Activated CD8-positive, alpha-beta memory T cell treated with anti-CD3 and anti-CD28 coated beads, Interleukin-2, amount 10 ng/mL, durations not matched to agents 7 days and 5 days (primary cell): Measurements from ENCODE around the gene MYH14. TPM values are rescaled to one million over a fixed set of nuclear protein-coding genes. Genes with fewer than 3 reads are reported as not detected.

Experiments used
- ATAC-seq: fragments of 150-1000 bp; cut with Tn5 transposase; one replicate; pipeline ENCODE4 v1.10.0; 2021; ENCODE audit warnings: moderate library complexity
- CTCF ChIA-PET: fragments of 350-600 bp; sonication (Branson Sonifier 250); formaldehyde crosslinking; loops from one replicate; lab custom pipeline; 2021; ENCODE audit warnings: antibody characterized with exemption; lab: Charles Lee
- DNase-seq: peaks from one replicate; pipeline ENCODE4 v3.0.0-alpha.2; 2020
- H3K27ac Mint-ChIP-seq: one replicate; pipeline ENCODE4 v1.8.0; 2021; ENCODE audit warnings: mild to moderate bottlenecking, mixed read lengths
- H3K27me3 Mint-ChIP-seq: one replicate; pipeline ENCODE4 v1.8.0; 2021; ENCODE audit warnings: mixed read lengths
- H3K36me3 Mint-ChIP-seq: one replicate; pipeline ENCODE4 v1.8.0; 2021; ENCODE audit warnings: mild to moderate bottlenecking, mixed read lengths
- H3K4me1 Mint-ChIP-seq: one replicate; pipeline ENCODE4 v1.8.0; 2021; ENCODE audit warnings: mixed read lengths
- H3K4me3 Mint-ChIP-seq: one replicate; pipeline ENCODE4 v1.8.0; 2021; ENCODE audit warnings: mild to moderate bottlenecking, moderate library complexity, mixed read lengths
- H3K9me3 Mint-ChIP-seq: one replicate; pipeline ENCODE4 v1.8.0; 2022; ENCODE audit warnings: low read depth, mixed read lengths
- total RNA-seq, 2 experiments: library from RNA; stranded (reverse); gene quantifications; one replicate each; pipeline ENCODE4 v1.2.3, GENCODE V29; 2021

The MYH14 gene
- total RNA-seq, 2 experiments from 2014 or later, result not detected

DNA sequence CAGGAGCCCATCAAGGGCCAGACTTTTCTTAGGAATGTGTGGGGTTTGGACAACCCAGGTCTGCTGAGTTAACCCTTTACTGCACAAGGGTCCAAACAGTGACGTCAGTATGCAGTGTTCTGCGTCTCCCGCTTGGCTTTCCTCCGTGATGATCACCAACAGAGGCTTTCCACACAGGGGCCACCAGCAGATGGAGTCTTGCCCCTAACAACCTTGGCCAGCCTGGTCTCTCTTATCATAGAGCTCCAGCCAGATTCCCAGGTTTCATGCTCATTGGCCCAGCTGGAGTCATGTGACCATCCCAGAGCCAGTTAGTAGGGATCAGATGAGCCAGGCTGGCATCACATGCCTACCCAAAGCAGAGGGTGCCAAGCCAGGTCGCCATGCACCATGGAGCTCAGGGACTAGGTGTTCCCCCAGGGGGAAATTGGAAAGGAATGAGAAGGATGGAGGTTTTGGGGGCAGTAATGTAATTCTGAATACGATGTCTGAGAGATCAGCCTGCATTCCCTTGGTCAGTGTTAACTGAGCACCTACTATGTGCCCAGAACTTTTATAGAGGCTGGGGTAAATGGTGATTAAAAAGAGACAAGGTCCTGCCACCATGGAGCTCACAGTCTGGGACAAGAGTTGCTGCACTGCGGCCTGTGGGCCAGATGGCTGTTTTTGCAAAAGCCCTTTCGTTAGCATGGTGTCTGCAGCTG lies 61.2 kb downstream of the MYH14 start:
- H3K27me3 Mint-ChIP-seq, result peaks cover 2% of the 10 kb centered on the region
- no peaks in the 10 kb centered on the region for H3K36me3 Mint-ChIP-seq
- CTCF ChIA-PET, result interaction anchor here (0.5 kb wide), 1 partner anchor 111 kb away, joined by 3 read pairs; no protein-coding TSS in a partner anchor
- H3K9me3 Mint-ChIP-seq, result no peaks in the 10 kb centered on the region
- H3K4me3 Mint-ChIP-seq, result no peak overlapping the region
- H3K4me1 Mint-ChIP-seq, result no peaks in the 10 kb centered on the region
- ATAC-seq (no peak), DNase-seq (no peak)
- H3K27ac Mint-ChIP-seq, result no peak overlapping the region

DNA sequence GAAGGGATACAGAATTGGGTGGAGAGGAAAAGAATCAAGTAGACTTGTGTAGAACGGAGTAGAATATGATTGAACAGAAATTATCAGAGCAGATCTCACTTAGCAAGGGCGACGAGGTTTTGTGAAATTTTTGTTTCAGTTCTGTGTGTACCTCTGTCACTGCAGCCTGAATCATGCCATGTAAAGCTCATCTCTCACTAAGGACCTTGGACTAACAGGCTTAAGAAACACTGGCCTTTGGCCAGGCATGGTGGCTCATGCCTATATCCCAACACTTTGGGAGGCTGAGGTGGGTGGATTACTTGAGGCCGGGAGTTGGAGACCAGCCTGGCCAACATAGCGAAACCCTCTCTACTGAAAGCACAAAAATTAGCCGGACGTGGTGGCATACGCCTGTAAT lies 62.6 kb downstream of the MYH14 start:
- no peaks in the 10 kb centered on the region for H3K36me3 Mint-ChIP-seq
- DNase-seq (no peak), ATAC-seq (no peak)
- CTCF ChIA-PET, result no interaction called here
- H3K9me3 Mint-ChIP-seq, result no peaks in the 10 kb centered on the region
- no peak overlapping the region for H3K4me3 Mint-ChIP-seq
- no peak overlapping the region for H3K27ac Mint-ChIP-seq
- H3K4me1 Mint-ChIP-seq, result no peaks in the 10 kb centered on the region
- H3K27me3 Mint-ChIP-seq, result peaks cover 2% of the 10 kb centered on the region

DNA sequence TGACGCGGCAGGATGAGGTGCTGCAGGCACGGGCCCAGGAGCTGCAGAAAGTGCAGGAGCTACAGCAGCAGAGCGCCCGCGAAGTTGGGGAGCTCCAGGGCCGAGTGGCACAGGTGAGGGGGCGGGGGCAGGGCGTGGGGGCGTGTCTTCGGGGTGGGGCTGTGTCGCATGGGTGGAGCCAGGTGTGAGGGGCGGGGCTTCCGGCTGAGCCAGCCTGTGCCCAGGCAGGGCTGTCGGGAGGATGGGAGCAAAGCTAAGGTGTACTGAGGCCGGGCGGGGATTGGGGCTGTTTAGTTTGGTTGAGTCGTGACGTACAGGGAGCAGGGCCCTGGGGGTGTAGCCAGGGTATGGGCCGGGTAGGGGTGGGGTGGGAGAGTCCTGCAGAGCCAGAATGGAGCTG lies 63.5 kb downstream of the MYH14 start:
- no peaks in the 10 kb centered on the region for H3K9me3 Mint-ChIP-seq
- peaks cover 2% of the 10 kb centered on the region for H3K27me3 Mint-ChIP-seq
- no peak overlapping the region for H3K4me3 Mint-ChIP-seq
- H3K36me3 Mint-ChIP-seq, result no peaks in the 10 kb centered on the region
- CTCF ChIA-PET, result no interaction called here
- no peak for ATAC-seq
- no peak overlapping the region for H3K27ac Mint-ChIP-seq
- DNase-seq, result no peak
- no peaks in the 10 kb centered on the region for H3K4me1 Mint-ChIP-seq

DNA sequence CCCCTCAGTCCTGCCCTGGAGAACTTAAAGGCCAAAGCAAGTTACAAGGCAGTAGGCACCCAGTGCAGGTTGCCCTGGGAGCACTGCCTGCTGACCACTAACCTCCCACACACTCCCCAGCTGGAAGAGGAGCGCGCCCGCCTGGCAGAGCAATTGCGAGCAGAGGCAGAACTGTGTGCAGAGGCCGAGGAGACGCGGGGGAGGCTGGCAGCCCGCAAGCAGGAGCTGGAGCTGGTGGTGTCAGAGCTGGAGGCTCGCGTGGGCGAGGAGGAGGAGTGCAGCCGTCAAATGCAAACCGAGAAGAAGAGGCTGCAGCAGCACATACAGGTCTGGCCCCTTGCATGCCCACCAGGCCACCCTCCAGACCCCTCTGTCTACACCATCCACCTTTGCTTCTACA lies 64.6 kb downstream of the MYH14 start:
- no peak overlapping the region for H3K4me3 Mint-ChIP-seq
- ATAC-seq (no peak), DNase-seq (no peak)
- CTCF ChIA-PET, result no interaction called here
- peaks cover 2% of the 10 kb centered on the region for H3K27me3 Mint-ChIP-seq
- no peaks in the 10 kb centered on the region for H3K4me1 Mint-ChIP-seq
- H3K9me3 Mint-ChIP-seq, result no peaks in the 10 kb centered on the region
- H3K36me3 Mint-ChIP-seq, result no peaks in the 10 kb centered on the region
- H3K27ac Mint-ChIP-seq, result no peak overlapping the region

DNA sequence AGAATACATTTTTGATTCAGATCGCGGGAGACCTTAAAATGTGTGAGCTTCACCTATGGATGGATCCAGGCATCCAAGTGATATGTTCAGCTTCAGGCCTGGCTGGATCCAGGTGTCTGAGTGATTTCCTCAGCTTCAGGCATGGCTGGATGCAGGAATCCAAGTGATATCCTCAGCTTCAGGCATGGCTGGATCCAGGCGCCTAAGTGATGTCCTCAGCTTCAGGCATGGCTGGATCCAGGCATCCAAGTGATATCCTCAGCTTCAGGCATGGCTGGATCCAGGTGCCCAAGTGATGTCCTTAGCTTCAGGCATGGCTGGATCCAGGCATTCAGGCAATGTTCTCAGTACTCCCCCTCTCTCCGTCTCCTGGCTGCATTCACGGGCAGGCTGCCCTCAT lies 65.1 kb downstream of the MYH14 start:
- H3K9me3 Mint-ChIP-seq, result no peaks in the 10 kb centered on the region
- peaks cover 2% of the 10 kb centered on the region for H3K27me3 Mint-ChIP-seq
- H3K4me3 Mint-ChIP-seq, result no peak overlapping the region
- CTCF ChIA-PET, result interaction anchor here (0.9 kb wide), 1 partner anchor 10 kb away, joined by 4 read pairs; no protein-coding TSS in a partner anchor
- H3K4me1 Mint-ChIP-seq, result no peaks in the 10 kb centered on the region
- no peak for DNase-seq
- ATAC-seq, result no peak
- H3K36me3 Mint-ChIP-seq, result no peaks in the 10 kb centered on the region
- no peak overlapping the region for H3K27ac Mint-ChIP-seq

DNA sequence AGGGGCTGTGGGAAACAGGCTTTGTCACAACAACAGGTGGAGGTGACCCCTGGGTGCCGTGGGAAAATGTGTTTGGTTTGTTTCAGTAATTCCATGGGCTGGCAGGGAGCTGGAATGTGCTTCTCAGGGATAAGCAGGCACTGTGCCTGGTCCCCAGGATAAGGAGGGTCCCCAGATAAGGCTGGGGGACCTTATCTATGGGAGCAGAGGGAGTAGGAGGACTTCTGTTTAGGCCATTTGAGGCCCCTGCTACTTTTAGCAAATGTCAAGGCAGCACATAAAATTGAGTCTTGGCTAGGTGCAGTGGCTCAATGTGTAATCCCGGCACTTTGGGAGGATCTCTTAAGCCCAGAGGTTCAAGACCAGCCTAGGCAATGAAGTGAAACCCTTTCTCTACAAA lies 66.2 kb downstream of the MYH14 start:
- H3K9me3 Mint-ChIP-seq, result no peaks in the 10 kb centered on the region
- H3K4me1 Mint-ChIP-seq, result no peaks in the 10 kb centered on the region
- DNase-seq, result no peak
- CTCF ChIA-PET, result no interaction called here
- no peak overlapping the region for H3K4me3 Mint-ChIP-seq
- no peak overlapping the region for H3K27ac Mint-ChIP-seq
- no peaks in the 10 kb centered on the region for H3K36me3 Mint-ChIP-seq
- ATAC-seq, result no peak
- H3K27me3 Mint-ChIP-seq, result peaks cover 2% of the 10 kb centered on the region

DNA sequence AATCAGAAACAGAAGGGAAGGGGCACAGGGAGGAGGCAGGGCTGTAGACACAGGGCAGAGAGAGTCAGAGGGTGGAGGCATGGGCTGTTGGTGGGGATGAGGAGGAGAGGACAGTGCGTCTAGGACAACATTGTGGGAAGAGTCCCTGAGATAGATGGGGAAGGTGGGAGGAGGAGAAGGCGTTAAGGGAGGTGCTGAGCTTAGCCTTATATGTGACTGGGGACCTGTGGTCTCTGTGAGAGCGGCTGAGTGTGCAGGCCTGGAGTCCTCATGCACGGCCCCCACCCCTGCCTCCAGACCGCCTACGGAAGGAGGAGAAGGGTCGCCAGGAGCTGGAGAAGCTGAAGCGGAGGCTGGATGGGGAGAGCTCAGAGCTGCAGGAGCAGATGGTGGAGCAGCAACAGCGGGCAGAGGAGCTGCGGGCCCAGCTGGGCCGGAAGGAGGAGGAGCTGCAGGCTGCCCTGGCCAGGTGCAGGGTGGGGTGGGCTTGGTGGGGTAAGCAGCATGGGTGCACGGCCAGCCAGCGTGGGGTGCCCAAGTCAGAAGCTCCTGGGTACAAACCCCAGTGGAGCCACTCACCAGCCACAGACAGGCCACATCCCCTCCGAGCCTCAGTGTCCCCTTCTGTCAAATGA lies 69.0 kb downstream of the MYH14 start:
- H3K4me1 Mint-ChIP-seq, result no peaks in the 10 kb centered on the region
- H3K36me3 Mint-ChIP-seq, result no peaks in the 10 kb centered on the region
- CTCF ChIA-PET, result no interaction called here
- DNase-seq (no peak), ATAC-seq (no peak)
- H3K27me3 Mint-ChIP-seq, result peaks cover 2% of the 10 kb centered on the region
- no peaks in the 10 kb centered on the region for H3K9me3 Mint-ChIP-seq
- H3K4me3 Mint-ChIP-seq, result no peak overlapping the region
- no peak overlapping the region for H3K27ac Mint-ChIP-seq

DNA sequence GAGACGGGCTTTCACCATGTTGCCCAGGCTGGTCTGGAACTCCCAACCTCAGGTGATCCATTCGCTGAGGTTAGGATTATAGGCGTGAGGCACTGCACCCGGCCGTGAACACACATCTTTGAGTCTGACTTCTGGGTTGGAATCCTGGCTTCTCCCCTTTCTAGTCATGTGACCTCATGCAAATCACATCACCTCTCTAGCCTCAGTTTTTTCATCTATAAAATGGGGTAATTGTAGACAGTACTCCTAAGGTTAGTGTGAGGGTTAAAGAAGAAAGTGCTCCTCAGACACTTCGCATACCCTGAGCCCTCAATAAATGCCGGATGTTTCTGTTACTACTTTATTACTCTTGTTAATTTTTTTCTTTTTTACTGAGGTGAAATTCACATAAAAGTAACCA lies 70.4 kb downstream of the MYH14 start:
- H3K27me3 Mint-ChIP-seq, result no peaks in the 10 kb centered on the region
- CTCF ChIA-PET, result no interaction called here
- H3K4me3 Mint-ChIP-seq, result no peak overlapping the region
- no peaks in the 10 kb centered on the region for H3K36me3 Mint-ChIP-seq
- no peak for DNase-seq
- ATAC-seq, result no peak
- H3K9me3 Mint-ChIP-seq, result no peaks in the 10 kb centered on the region
- H3K27ac Mint-ChIP-seq, result no peak overlapping the region
- no peaks in the 10 kb centered on the region for H3K4me1 Mint-ChIP-seq

DNA sequence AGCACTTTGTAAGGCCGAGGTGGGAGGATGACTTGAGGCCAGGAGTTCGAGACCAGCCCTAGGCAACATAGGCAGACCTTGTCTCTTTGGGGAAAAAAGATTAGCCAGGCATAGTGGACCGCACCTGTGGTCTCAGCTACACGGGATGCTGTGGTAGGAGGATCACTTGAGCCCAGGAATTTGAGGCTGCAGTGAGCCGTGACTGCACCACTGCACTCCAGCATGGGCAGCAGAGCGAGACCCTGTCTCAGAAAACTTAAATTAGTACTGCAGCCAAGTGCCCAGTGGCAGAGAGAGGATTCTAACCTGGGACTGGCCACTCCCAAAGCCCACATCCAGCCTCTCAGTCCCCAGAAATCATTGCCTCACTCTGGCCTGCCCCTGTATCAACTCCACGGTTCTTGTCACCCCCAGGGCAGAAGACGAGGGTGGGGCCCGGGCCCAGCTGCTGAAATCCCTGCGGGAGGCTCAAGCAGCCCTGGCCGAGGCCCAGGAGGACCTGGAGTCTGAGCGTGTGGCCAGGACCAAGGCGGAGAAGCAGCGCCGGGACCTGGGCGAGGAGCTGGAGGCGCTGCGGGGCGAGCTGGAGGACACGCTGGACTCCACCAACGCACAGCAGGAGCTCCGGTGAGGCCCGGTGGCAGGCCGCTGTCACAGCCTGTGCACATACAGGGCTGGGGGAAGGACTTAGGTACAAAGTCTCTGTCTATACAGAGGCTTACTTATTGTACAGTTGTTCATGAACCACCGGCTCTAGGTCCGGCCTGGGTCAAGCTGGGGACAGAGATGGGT lies 72.4 kb downstream of the MYH14 start:
- Mint-ChIP-seq H3K27ac (no peak overlapping the region), H3K4me3 (no peak overlapping the region), H3K4me1 (no peaks in the 10 kb centered on the region), H3K36me3 (no peaks in the 10 kb centered on the region), H3K27me3 (no peaks in the 10 kb centered on the region), H3K9me3 (no peaks in the 10 kb centered on the region)
- CTCF ChIA-PET, result no interaction called here
- ATAC-seq, result no peak
- no peak for DNase-seq

DNA sequence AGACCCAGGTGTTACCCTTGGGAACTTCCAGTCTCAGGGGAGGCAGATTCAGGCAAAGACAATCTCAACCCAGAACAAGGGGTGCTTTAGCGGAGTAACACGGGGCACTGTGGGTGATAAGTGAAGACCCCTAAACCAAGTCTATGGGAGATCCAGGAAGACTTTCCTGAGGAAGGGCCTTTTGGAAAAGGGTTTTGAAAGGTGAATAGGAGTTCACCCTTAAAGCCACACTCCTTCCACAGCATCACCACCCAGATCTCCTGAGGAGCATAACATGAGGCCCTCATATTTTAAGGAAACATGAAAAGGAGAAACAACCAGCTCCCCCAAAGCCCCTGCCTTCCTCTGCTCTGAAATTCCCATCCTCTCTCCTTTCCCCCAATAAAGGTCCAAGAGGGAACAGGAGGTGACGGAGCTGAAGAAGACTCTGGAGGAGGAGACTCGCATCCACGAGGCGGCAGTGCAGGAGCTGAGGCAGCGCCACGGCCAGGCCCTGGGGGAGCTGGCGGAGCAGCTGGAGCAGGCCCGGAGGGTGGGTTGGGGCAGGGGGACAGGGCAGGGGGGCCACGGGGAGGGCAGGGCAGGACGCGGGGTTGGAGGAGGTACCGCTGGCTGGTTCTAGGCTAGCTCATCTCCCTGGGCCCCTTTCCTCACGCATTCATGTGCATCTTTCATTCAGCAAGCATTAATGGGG lies 73.1 kb downstream of the MYH14 start:
- Mint-ChIP-seq H3K4me1 (no peaks in the 10 kb centered on the region), H3K4me3 (no peak overlapping the region), H3K27ac (no peak overlapping the region), H3K27me3 (no peaks in the 10 kb centered on the region), H3K9me3 (no peaks in the 10 kb centered on the region), H3K36me3 (no peaks in the 10 kb centered on the region)
- CTCF ChIA-PET, result no interaction called here
- ATAC-seq (no peak), DNase-seq (no peak)

DNA sequence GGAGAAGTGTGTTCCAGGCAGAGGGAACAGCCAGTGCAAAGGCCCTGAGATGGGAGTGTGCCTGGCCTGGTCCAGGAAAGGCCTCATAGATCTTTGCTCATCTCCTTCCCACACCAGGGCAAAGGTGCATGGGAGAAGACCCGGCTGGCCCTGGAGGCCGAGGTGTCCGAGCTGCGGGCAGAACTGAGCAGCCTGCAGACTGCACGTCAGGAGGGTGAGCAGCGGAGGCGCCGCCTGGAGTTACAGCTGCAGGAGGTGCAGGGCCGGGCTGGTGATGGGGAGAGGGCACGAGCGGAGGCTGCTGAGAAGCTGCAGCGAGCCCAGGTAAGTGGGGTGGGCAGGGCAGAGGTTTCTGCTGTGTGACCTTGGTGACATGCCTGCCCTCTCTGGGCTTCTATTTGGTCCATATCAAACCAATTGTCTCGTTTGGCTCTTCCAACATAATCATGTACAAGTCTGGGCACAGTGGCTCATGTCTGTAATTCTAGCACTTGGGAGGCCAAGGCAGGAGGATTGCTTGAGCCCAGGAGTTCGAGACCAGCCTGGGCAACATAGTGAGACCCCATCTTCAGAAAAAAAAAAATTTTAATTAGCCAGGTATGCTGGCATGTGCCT lies 74.7 kb downstream of the MYH14 start:
- H3K4me1 Mint-ChIP-seq, result no peaks in the 10 kb centered on the region
- DNase-seq, result no peak
- no peaks in the 10 kb centered on the region for H3K27me3 Mint-ChIP-seq
- ATAC-seq, result no peak
- H3K4me3 Mint-ChIP-seq, result no peak overlapping the region
- H3K27ac Mint-ChIP-seq, result no peak overlapping the region
- H3K9me3 Mint-ChIP-seq, result no peaks in the 10 kb centered on the region
- no peaks in the 10 kb centered on the region for H3K36me3 Mint-ChIP-seq
- CTCF ChIA-PET, result interaction anchor here (0.7 kb wide), 1 partner anchor 19 kb away, joined by 3 read pairs; no protein-coding TSS in a partner anchor

DNA sequence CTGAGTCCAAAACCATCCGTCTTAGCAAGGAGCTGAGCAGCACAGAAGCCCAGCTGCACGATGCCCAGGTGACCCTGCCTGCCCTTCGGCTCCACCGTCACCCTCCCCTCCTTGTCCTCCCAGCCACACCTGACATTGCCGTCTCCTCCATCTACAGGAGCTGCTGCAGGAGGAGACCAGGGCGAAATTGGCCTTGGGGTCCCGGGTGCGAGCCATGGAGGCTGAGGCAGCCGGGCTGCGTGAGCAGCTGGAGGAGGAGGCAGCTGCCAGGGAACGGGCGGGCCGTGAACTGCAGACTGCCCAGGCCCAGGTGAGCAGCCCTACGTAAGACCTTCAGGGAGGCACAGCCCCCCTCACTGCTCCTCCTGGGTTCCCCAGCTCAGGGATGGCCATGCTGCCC lies 76.7 kb downstream of the MYH14 start:
- no peak overlapping the region for H3K27ac Mint-ChIP-seq
- H3K36me3 Mint-ChIP-seq, result no peaks in the 10 kb centered on the region
- CTCF ChIA-PET, result interaction anchor here (1.0 kb wide), 1 partner anchor 25 kb away, joined by 3 read pairs; no protein-coding TSS in a partner anchor
- no peaks in the 10 kb centered on the region for H3K27me3 Mint-ChIP-seq
- DNase-seq, result no peak
- H3K4me3 Mint-ChIP-seq, result no peak overlapping the region
- no peaks in the 10 kb centered on the region for H3K4me1 Mint-ChIP-seq
- no peak for ATAC-seq
- H3K9me3 Mint-ChIP-seq, result no peaks in the 10 kb centered on the region

DNA sequence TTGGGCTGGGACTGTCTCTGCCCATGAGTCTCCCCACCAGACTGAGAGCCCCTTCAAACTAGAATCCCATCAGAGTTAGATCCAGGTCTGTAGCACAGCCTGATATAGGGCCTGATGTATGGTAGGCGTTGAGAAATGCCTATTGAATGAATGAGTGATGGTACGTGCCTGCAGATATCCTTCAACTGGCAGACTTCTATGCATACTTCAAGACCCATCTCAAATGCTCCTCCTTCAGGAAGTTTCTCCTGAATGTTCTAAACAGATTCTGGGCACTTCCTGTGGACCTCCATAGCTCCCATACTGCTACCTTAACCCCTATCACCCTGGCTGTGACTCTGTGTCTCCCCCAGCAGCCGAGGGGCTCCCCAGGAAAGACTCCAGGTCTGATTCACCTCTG lies 77.6 kb downstream of the MYH14 start:
- ATAC-seq (no peak), DNase-seq (no peak)
- Mint-ChIP-seq H3K4me1 (no peaks in the 10 kb centered on the region), H3K27ac (no peak overlapping the region), H3K27me3 (no peaks in the 10 kb centered on the region), H3K36me3 (peaks cover 1% of the 10 kb centered on the region), H3K9me3 (peaks cover 4% of the 10 kb centered on the region), H3K4me3 (no peak overlapping the region)
- CTCF ChIA-PET, result interaction anchor here (1.0 kb wide), 1 partner anchor 26 kb away, joined by 3 read pairs; no protein-coding TSS in a partner anchor
